ENCODE results near the gene ZNF566.

DNA sequence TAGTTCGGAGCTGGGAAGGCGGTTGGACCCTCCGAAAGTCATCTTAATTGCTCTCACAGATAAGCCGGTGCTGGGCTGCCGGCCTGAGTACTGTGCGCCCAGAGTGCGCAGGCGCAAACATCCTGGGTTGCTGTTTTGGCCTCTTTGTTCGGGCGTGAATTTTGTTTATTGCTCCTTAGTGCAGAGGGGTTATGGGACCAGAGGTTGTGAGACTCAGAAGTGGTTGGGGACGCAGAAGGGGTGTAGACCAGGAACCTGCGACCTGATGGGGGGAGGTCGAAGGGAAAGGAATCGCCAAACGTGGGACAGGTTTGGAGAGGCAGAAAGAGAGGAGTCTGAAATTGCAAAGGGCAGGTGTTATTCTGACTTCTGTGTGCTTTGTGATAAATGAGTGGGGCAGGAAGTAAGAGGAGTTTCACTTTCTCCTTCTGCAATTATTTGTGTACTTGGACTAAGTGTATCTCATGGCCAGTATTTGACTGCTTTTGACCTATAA lies 607 bp upstream of the ZNF566 start:
- TF ChIP-seq, protein P1, sequence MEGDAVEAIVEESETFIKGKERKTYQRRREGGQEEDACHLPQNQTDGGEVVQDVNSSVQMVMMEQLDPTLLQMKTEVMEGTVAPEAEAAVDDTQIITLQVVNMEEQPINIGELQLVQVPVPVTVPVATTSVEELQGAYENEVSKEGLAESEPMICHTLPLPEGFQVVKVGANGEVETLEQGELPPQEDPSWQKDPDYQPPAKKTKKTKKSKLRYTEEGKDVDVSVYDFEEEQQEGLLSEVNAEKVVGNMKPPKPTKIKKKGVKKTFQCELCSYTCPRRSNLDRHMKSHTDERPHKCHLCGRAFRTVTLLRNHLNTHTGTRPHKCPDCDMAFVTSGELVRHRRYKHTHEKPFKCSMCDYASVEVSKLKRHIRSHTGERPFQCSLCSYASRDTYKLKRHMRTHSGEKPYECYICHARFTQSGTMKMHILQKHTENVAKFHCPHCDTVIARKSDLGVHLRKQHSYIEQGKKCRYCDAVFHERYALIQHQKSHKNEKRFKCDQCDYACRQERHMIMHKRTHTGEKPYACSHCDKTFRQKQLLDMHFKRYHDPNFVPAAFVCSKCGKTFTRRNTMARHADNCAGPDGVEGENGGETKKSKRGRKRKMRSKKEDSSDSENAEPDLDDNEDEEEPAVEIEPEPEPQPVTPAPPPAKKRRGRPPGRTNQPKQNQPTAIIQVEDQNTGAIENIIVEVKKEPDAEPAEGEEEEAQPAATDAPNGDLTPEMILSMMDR (IDR thresholded peaks at IDR 0.05) = no peak
- TF ChIP-seq POLR2A (IDR thresholded peaks at IDR 0.05) = no peak

All from testis (tissue), 2 donors.